OCI-LY1 (cell line): ENCODE data around the gene EXOC6.
"Not testable (repeated sequence)": the region's sequence is repeated elsewhere in the genome, so short reads cannot be mapped to it uniquely, and the experiment has no call there.

ENCODE experiments used
- CTCF ChIP-seq: fragments of 200-600 bp; sonication (generic), shearing (Covaris generic); IDR thresholded peaks from 2 replicates; pipeline ENCODE4 v1.5.1; 2017; ENCODE audit warnings: mild to moderate bottlenecking, antibody characterized with exemption, low read length, moderate library complexity, mixed read lengths
- EZH2 ChIP-seq: fragments of 200-600 bp; sonication (generic), shearing (Covaris generic); IDR thresholded peaks from 2 replicates; pipeline ENCODE4 v1.8.0; 2017; ENCODE audit warnings: borderline replicate concordance, mixed run types, mild to moderate bottlenecking, antibody characterized with exemption, low read length, moderate library complexity, mixed read lengths

- not testable (repeated sequence) for TF ChIP-seq CTCF, EZH2
These were observed 64.3 kb downstream of the EXOC6 start for GRCh38 chr10:92912631-92913030.
